HepG2 (cell line): ENCODE results near the gene ERBB4.
"Not testable (repeated sequence)": the region's sequence is repeated elsewhere in the genome, so short reads cannot be mapped to it uniquely, and the experiment has no call there.

Experiments used
- ATF6 ChIP-seq: sonication (generic); formaldehyde crosslinking; conservative IDR thresholded peaks from 2 replicates; pipeline ENCODE4 v1.4.0; 2020; ENCODE audit warnings: missing genetic modification reagents
- CTCF ChIP-seq: sonication (generic); formaldehyde crosslinking; IDR thresholded peaks from 2 replicates; pipeline ENCODE4 v1.5.0; 2020; ENCODE audit warnings: mild to moderate bottlenecking, missing genetic modification reagents, moderate library complexity
- JUN ChIP-seq: sonication (generic); formaldehyde crosslinking; IDR thresholded peaks from 2 replicates; pipeline ENCODE4 v1.4.0; 2020; ENCODE audit warnings: mild to moderate bottlenecking, missing genetic modification reagents
- NR1H2 ChIP-seq: sonication (generic); formaldehyde crosslinking; IDR thresholded peaks from 2 replicates; pipeline ENCODE4 v1.8.1; 2022; ENCODE audit warnings: low read depth, missing genetic modification reagents, borderline replicate concordance
- SYNCRIP ChIP-seq: fragments of 200-400 bp; formaldehyde crosslinking; IDR thresholded peaks from 2 replicates; pipeline ENCODE4 v1.6.1; 2018; ENCODE audit warnings: mild to moderate bottlenecking, low read depth, low read length; ENCODE audit not compliant: insufficient read depth
- XRCC5 ChIP-seq: fragments of 200-400 bp; formaldehyde crosslinking; optimal IDR thresholded peaks from 2 replicates; pipeline ENCODE3; 2017; ENCODE audit warnings: mild to moderate bottlenecking, low read length
- ZNF770 ChIP-seq: sonication (generic); formaldehyde crosslinking; IDR thresholded peaks from 2 replicates; pipeline ENCODE4 v1.5.0; 2020; ENCODE audit warnings: mild to moderate bottlenecking, missing genetic modification reagents
- TF ChIP-seq, protein P1 (sequence below): sonication (generic); formaldehyde crosslinking; IDR thresholded peaks from 2 replicates; pipeline ENCODE4 v1.8.0; 2022; ENCODE audit warnings: missing genetic modification reagents, mild to moderate bottlenecking, borderline replicate concordance
- TF ChIP-seq, protein P2 (sequence below): sonication (generic); formaldehyde crosslinking; IDR thresholded peaks from 2 replicates; pipeline ENCODE4 v1.5.0; 2020; ENCODE audit warnings: mild to moderate bottlenecking, missing genetic modification reagents

DNA sequence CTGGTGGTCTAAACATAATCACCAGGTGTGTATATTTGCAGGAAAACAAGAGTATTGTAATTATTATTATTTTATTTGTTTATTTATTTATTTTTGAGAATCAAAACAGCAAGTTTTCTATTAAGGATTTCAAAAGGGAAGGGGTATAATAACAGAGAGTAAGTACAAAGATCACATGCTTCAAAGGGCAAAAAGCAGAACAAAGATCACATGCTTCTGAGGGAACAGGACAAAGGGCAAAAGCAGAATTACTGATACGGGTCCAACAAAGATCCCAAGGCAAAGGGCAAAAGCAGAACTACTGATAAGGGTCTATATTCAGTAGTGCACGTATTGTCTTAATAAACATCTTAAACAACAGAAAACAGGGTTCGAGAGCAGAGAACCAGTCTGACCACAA, 528.3 kb downstream of the ERBB4 start:
- TF ChIP-seq CTCF (CRISPR knock-in tag); ZNF770 (CRISPR knock-in tag); JUN (CRISPR knock-in tag); XRCC5; NR1H2 (CRISPR knock-in tag); ATF6 (CRISPR knock-in tag); SYNCRIP: not testable (repeated sequence)
- TF ChIP-seq, protein P1, sequence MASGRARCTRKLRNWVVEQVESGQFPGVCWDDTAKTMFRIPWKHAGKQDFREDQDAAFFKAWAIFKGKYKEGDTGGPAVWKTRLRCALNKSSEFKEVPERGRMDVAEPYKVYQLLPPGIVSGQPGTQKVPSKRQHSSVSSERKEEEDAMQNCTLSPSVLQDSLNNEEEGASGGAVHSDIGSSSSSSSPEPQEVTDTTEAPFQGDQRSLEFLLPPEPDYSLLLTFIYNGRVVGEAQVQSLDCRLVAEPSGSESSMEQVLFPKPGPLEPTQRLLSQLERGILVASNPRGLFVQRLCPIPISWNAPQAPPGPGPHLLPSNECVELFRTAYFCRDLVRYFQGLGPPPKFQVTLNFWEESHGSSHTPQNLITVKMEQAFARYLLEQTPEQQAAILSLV = not testable (repeated sequence)
- TF ChIP-seq, protein P2, sequence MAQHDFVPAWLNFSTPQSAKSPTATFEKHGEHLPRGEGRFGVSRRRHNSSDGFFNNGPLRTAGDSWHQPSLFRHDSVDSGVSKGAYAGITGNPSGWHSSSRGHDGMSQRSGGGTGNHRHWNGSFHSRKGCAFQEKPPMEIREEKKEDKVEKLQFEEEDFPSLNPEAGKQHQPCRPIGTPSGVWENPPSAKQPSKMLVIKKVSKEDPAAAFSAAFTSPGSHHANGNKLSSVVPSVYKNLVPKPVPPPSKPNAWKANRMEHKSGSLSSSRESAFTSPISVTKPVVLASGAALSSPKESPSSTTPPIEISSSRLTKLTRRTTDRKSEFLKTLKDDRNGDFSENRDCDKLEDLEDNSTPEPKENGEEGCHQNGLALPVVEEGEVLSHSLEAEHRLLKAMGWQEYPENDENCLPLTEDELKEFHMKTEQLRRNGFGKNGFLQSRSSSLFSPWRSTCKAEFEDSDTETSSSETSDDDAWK (CRISPR knock-in tag) = not testable (repeated sequence)
